ENCODE measurements around the gene SLC46A1. TPM values are rescaled to one million over a fixed set of nuclear protein-coding genes. Genes with fewer than 3 reads are reported as not detected.

Gene SLC46A1
- total RNA-seq, 3 donors from 2014 or later, result 4.8 to 5.3 (median 4.9) TPM

Other genes with a start within 250 kb of the SLC46A1 start
- gene TMEM97, start 87.0 kb downstream of the SLC46A1 start, total RNA-seq, result 10 to 100 TPM; 41.3 to 55.1 (median 44.8) TPM
- gene IFT20, start 70.7 kb downstream of the SLC46A1 start, total RNA-seq, result 10 to 100 TPM; 18.1 to 22.1 (median 19.4) TPM
- 10 to 100 TPM; 19.5 to 24.2 (median 23.1) TPM for gene TNFAIP1, start 70.5 kb downstream of the SLC46A1 start, total RNA-seq
- gene POLDIP2, start 48.7 kb downstream of the SLC46A1 start, total RNA-seq, result 100 to 1,000 TPM; 141 to 168 (median 150) TPM
- gene SEBOX, start 41.0 kb downstream of the SLC46A1 start, total RNA-seq, result not detected
- gene VTN, start 35.9 kb downstream of the SLC46A1 start, total RNA-seq, result 1 to 10 TPM in 1 of 3 donors, under 1 TPM in 2; 0.60 to 1.1 (median 0.94) TPM
- gene SARM1, start 34.5 kb downstream of the SLC46A1 start, total RNA-seq, result 10 to 100 TPM; 28.5 to 30.9 (median 29.2) TPM
- not detected for gene SLC13A2, start 67.4 kb upstream of the SLC46A1 start, total RNA-seq
- not detected for gene FOXN1, start 100.1 kb upstream of the SLC46A1 start, total RNA-seq
- 10 to 100 TPM; 21.7 to 26.0 (median 21.8) TPM for gene UNC119, start 146.4 kb upstream of the SLC46A1 start, total RNA-seq
- gene PIGS, start 165.3 kb upstream of the SLC46A1 start, total RNA-seq, result 10 to 100 TPM; 47.0 to 49.9 (median 48.3) TPM
- 10 to 100 TPM; 12.4 to 18.4 (median 16.5) TPM for gene ALDOC, start 170.7 kb upstream of the SLC46A1 start, total RNA-seq
- 10 to 100 TPM; 23.8 to 30.4 (median 30.1) TPM for gene SPAG5, start 192.8 kb upstream of the SLC46A1 start, total RNA-seq
- 10 to 100 TPM; 24.6 to 25.3 (median 24.7) TPM for gene RSKR, start 208.0 kb upstream of the SLC46A1 start, total RNA-seq
- 100 to 1,000 TPM; 167 to 201 (median 183) TPM for gene BLTP2, start 238.9 kb upstream of the SLC46A1 start, total RNA-seq

All from activated T-cell treated with anti-CD3 and anti-CD28 coated beads, Interleukin-2, amount 50 U/mL, for 4 hours (primary cell).